ENCODE data around the gene CACNB2.
"Not testable (repeated sequence)": the region's sequence is repeated elsewhere in the genome, so short reads cannot be mapped to it uniquely, and the experiment has no call there.

CACNB2 gene

DNA sequence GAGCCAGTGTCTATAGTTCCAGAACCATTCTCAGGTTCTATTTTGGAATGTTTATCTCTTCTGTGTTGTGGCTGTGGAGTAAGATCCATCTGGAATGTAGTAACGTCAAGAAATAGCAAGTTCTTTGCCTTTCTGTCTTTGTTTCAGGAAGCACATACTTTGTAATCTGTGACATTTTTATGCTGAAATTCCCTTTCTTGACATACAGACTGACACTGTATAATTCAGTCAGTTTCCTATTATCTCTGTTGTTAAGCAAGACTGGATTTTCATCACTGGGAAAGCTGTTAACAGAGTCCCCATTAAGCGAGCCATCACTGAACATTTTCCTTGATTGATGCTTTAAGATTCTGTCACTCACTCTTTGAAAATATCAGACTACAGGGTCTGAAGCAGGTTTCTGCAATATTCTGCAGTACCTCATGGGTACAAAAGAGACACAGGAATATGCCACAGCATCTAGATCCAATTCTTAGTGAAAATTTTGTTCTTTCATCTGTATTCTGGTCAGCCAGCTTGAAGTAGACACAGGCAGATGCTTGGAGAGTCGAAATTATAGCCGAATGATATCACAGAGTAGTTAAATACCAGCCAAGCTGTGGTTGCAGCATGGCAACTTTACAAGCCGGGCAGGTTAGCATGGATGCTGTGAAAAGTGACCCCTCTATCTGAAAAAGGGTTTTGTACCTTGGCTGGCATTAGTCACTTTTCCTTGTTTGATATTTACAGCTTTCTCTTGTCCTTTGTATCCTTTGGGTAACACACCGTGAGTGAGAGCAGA is 62.6 kb downstream of the CACNB2 start:
- in situ Hi-C loops (cut with MboI; ENCODE audit: low pct_unique_long_range_greater_than_20kb, low sequenced_read_pairs, unreplicated experiment): no loop called here
- TF ChIP-seq, protein P1, sequence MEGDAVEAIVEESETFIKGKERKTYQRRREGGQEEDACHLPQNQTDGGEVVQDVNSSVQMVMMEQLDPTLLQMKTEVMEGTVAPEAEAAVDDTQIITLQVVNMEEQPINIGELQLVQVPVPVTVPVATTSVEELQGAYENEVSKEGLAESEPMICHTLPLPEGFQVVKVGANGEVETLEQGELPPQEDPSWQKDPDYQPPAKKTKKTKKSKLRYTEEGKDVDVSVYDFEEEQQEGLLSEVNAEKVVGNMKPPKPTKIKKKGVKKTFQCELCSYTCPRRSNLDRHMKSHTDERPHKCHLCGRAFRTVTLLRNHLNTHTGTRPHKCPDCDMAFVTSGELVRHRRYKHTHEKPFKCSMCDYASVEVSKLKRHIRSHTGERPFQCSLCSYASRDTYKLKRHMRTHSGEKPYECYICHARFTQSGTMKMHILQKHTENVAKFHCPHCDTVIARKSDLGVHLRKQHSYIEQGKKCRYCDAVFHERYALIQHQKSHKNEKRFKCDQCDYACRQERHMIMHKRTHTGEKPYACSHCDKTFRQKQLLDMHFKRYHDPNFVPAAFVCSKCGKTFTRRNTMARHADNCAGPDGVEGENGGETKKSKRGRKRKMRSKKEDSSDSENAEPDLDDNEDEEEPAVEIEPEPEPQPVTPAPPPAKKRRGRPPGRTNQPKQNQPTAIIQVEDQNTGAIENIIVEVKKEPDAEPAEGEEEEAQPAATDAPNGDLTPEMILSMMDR (IDR thresholded peaks at IDR 0.05; ENCODE audit: extremely low read depth, insufficient read depth, missing control alignments): no peak

DNA sequence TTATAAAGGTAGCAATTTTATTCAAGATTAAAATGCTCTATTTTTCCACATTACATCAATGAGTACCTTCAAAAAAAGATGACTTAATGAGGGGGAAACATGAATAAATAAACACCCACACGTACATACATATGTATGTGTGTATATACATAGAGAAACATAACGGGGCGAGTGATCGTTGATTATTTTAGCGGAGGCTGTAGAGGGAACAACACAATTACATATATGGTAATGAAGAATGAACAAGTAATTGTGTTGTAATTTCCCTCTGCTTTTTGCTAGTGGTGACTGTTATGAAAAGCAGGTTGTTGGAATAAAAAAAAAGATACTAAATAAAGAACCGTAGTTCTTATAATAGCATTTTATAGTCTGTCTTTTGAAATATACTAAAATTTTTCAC is 63.2 kb downstream of the CACNB2 start:
- TF ChIP-seq, protein P1 (IDR thresholded peaks at IDR 0.05; ENCODE audit: extremely low read depth, insufficient read depth, missing control alignments): no peak
- in situ Hi-C loops (cut with MboI; ENCODE audit: low pct_unique_long_range_greater_than_20kb, low sequenced_read_pairs, unreplicated experiment): no loop called here
- no peak for DNase-seq (ENCODE audit: low spot score)

More for the DNA sequence above, 62.6 kb downstream of the CACNB2 start:
- DNase-seq (ENCODE audit: low spot score): no peak

DNA sequence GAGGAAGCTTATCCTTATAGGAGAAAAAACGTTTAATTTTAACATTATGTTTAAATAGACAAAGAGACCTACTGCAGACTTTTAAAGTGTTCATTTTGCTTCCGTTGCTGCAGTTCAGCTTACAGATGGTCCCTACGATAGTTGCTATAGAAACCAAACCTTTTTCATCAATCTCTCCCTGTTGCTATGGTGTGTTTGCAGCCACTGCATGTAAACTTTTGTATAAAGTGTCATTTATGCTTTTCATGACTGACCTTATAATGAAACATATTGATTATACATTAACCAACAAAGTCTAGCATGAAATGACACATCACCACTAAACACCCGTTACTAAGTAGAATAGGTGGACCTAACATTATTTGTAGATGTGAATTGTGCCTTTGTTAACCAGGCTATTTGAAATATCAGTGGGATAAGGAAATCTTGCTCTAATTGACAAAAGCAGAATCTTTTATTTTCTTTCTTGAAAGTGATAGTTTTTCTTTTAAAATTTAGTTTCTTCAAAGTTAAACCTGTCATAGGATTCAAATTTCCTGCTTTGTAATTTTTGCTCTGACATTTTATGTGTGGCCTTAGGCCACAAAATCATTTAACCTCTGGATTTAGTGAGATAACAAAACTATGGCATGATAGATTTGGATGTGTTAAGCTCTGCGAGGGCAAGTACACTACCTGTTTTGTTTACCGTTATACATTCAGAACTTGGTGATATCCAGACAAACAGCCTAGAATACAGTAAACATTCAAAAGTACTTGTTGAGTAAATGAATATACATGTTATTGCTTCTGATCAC is 64.0 kb downstream of the CACNB2 start:
- no peak for DNase-seq (ENCODE audit: low spot score)
- TF ChIP-seq, protein P1 (IDR thresholded peaks at IDR 0.05; ENCODE audit: extremely low read depth, insufficient read depth, missing control alignments): no peak
- in situ Hi-C loops (cut with MboI; ENCODE audit: low pct_unique_long_range_greater_than_20kb, low sequenced_read_pairs, unreplicated experiment): no loop called here

DNA sequence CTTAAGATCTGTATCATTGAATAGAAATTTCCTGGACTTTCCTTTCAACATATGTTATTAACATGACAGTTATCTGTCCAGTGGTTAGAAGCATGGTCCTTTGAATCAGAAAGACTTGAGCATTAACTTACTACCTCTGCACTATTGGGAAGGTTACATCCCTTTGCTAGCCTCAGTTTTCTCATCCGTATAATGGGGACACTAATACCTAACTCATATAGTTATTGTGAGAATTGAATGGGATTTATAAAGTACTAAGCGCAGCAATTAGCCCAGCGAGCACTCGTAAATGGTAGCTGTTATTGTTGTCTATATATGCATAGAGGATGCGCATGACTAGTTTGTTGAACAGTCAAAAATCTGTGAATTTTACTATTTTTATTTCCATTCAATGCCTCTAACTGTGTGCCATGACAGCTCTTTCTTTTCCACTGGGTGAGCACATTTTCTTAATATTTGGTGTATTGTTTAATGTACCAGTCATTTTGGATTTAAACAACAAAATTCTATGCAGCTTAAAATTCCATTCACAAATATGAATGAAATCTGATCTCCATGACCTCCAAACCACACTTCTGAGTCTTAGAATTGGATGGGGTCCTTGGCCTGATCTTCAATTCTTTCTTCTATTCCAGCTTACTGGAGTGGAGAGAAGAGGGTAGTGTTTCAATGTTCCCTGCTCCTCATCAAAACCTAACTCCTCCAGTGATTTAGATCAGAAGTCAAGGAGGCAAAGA is 65.0 kb downstream of the CACNB2 start:
- TF ChIP-seq, protein P1 (IDR thresholded peaks at IDR 0.05; ENCODE audit: extremely low read depth, insufficient read depth, missing control alignments): no peak
- DNase-seq (ENCODE audit: low spot score): no peak
- in situ Hi-C loops (cut with MboI; ENCODE audit: low pct_unique_long_range_greater_than_20kb, low sequenced_read_pairs, unreplicated experiment): no loop called here

DNA sequence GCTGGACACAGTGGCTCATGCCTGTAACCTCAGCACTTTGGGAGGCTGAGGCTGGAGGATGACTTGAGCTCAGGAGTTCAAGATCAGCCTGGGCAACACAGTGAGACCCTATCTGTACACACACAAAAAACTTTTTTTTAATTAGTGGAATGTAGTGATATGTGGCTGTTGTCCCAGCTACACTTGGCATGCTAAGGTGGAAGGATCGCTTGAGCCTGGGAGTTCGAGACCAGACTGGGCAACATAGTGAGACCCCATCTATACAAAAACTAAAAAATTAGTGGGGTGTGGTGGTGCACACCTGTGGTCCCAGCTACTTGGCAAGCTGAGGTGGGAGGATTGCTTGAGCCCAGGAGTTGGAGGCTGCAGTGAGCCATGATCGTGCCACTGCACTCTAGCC is 68.0 kb downstream of the CACNB2 start:
- DNase-seq (ENCODE audit: low spot score); in situ Hi-C loops (cut with MboI; ENCODE audit: low pct_unique_long_range_greater_than_20kb, low sequenced_read_pairs, unreplicated experiment): not testable (repeated sequence)

DNA sequence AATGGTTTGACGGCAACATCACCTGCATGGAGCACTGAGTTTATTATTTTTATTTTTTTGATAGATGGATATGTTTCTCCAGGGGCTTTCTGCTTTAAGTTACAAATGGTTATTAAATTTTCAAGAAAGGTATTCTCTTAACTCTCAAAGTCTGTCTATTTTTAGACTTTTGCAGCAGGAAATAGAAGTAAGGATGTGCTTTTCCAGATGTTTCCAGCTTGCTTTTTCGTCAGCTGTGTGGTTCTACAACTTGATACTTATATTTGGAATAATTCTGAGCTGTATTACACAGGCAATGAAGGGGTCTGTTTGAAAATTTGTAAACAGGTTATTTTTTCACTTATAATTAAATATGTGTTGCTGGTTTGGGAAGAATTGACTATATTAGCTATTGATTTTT is 69.0 kb downstream of the CACNB2 start:
- in situ Hi-C loops (cut with MboI; ENCODE audit: low pct_unique_long_range_greater_than_20kb, low sequenced_read_pairs, unreplicated experiment): no loop called here
- TF ChIP-seq, protein P1 (IDR thresholded peaks at IDR 0.05; ENCODE audit: extremely low read depth, insufficient read depth, missing control alignments): no peak
- no peak for DNase-seq (ENCODE audit: low spot score)
